C4-2B (cell line): ENCODE data around the gene PIK3CG.

Experiments used
- ZFX ChIP-seq: fragments of 450-650 bp; IDR thresholded peaks from 2 replicates; pipeline ENCODE4 v1.6.1; 2017
- TF ChIP-seq, protein P1 (sequence below): fragments of 450-650 bp; conservative IDR thresholded peaks from 2 replicates; pipeline ENCODE4 v1.5.1; 2017; ENCODE audit warnings: mild to moderate bottlenecking

DNA sequence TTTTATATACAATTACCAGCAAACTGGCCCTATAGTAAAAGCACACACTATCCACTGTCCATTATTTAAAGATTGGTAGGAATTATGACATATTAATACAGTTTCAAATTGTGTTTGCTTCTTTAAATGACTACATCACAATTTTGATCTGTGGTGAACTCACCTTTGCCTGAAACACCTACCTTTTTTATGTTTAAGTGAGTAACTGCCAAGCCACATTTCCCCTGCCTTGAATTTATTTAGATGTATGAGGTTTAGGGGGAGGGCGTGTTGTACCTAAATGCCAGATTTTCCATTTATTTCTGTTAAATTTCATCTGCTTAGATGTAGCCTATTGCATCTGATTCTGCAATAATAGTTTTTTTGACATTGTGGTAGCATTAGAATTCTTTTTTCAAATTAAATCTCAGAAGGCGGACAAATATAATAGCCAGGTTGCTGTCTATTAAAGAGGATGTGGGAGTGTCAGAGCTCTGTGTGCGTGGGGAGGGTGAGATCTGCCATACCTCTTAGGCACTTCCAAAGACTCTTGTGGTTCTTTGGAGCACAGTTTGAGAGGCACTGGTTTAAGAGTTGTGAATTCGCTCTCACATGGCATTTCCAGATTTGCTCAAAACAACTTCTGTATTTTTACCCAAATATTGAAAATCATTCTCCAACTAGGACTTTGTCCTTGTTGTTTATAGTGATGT lies 13.8 kb downstream of the PIK3CG start:
- TF ChIP-seq, protein P1, sequence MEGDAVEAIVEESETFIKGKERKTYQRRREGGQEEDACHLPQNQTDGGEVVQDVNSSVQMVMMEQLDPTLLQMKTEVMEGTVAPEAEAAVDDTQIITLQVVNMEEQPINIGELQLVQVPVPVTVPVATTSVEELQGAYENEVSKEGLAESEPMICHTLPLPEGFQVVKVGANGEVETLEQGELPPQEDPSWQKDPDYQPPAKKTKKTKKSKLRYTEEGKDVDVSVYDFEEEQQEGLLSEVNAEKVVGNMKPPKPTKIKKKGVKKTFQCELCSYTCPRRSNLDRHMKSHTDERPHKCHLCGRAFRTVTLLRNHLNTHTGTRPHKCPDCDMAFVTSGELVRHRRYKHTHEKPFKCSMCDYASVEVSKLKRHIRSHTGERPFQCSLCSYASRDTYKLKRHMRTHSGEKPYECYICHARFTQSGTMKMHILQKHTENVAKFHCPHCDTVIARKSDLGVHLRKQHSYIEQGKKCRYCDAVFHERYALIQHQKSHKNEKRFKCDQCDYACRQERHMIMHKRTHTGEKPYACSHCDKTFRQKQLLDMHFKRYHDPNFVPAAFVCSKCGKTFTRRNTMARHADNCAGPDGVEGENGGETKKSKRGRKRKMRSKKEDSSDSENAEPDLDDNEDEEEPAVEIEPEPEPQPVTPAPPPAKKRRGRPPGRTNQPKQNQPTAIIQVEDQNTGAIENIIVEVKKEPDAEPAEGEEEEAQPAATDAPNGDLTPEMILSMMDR, result no peak
- TF ChIP-seq ZFX, result no peak
